HepG2 (cell line): Measurements from ENCODE around the gene ACSF3. TPM values are rescaled to one million over a fixed set of nuclear protein-coding genes. Genes with fewer than 3 reads are reported as not detected.
A peak's percentile ranks its signal among the peaks of the same experiment; 100 is the strongest.

ENCODE experiments used
- CREB1 ChIP-seq, 2 experiments: fragments of 450-650 bp in 1 of 2; IDR thresholded peaks; 2 replicates each; pipeline ENCODE4 v1.6.1; 2016 to 2017; ENCODE audit warnings: control low read depth in 1 of 2, mild to moderate bottlenecking in 1 of 2, missing compliant biosample characterization in 1 of 2, missing genetic modification characterization in 1 of 2
- DNMT3B ChIP-seq: conservative IDR thresholded peaks from 2 replicates; pipeline ENCODE4 v1.6.1; 2016; ENCODE audit warnings: missing biosample characterization, control low read depth
- FOSL1 ChIP-seq: sonication (generic); formaldehyde crosslinking; IDR thresholded peaks from 2 replicates; pipeline ENCODE4 v1.9.0; 2021; ENCODE audit warnings: missing genetic modification reagents, borderline replicate concordance
- KAT7 ChIP-seq: IDR thresholded peaks from 2 replicates; pipeline ENCODE4 v1.6.1; 2018; ENCODE audit warnings: borderline replicate concordance, missing compliant biosample characterization
- KLF12 ChIP-seq: sonication (generic); formaldehyde crosslinking; IDR thresholded peaks from 2 replicates; pipeline ENCODE4 v1.4.0; 2020; ENCODE audit warnings: missing genetic modification reagents, borderline replicate concordance
- MTF2 ChIP-seq: sonication (generic); formaldehyde crosslinking; IDR thresholded peaks from 2 replicates; pipeline ENCODE4 v1.5.0; 2020; ENCODE audit warnings: missing genetic modification reagents, borderline replicate concordance
- ZNF530 ChIP-seq: sonication (generic); formaldehyde crosslinking; IDR thresholded peaks from 2 replicates; pipeline ENCODE4 v1.5.0; 2020; ENCODE audit warnings: low read depth, mild to moderate bottlenecking, missing genetic modification reagents
- ZNF572 ChIP-seq: sonication (generic); formaldehyde crosslinking; IDR thresholded peaks from 2 replicates; pipeline ENCODE4 v1.5.1; 2020; ENCODE audit warnings: mild to moderate bottlenecking, missing genetic modification reagents
- ZSCAN31 ChIP-seq: sonication (generic); formaldehyde crosslinking; IDR thresholded peaks from 2 replicates; pipeline ENCODE4 v1.5.0; 2020; ENCODE audit warnings: low read depth, mild to moderate bottlenecking, missing genetic modification reagents
- polyA plus RNA-seq, 8 experiments: library from polyadenylated mRNA; depleted of rRNA in 3 of 8; stranded (reverse) in 7 of 8; unstranded in 1 of 8; fragments of >200 nt; fragmentation: Illumina TruSeq in 4 of 8; extraction: Trizol in 4 of 8; gene quantifications; 2 replicates each; pipeline versions ENCODE4 v1.2.1 to v1.2.3, GENCODE V29; 2011 to 2016; ENCODE audit warnings: low read depth in 4 of 8, missing spikeins in 1 of 8, mixed read lengths in 1 of 8; ENCODE audit not compliant: insufficient read depth in 1 of 8
- total RNA-seq, 5 experiments: library from RNA; depleted of rRNA; stranded (reverse); fragments of >200 nt; fragmentation: Illumina TruSeq; extraction: Trizol; gene quantifications; 2 replicates each; pipeline ENCODE4 v1.2.3, GENCODE V29; 2016; ENCODE audit warnings: low read depth in 1 of 5
- TF ChIP-seq, protein P1 (sequence below): sonication (generic); formaldehyde crosslinking; IDR thresholded peaks from 2 replicates; pipeline ENCODE4 v1.9.0; 2022; ENCODE audit warnings: low read depth, missing genetic modification reagents
- TF ChIP-seq, protein P2 (sequence below): sonication (generic); formaldehyde crosslinking; IDR thresholded peaks from 2 replicates; pipeline ENCODE4 v1.9.0; 2021; ENCODE audit warnings: missing genetic modification reagents, borderline replicate concordance
- TF ChIP-seq, protein P3 (sequence below): sonication (generic); formaldehyde crosslinking; IDR thresholded peaks from 2 replicates; pipeline ENCODE4 v1.8.0; 2022; ENCODE audit warnings: missing genetic modification reagents, mild to moderate bottlenecking, borderline replicate concordance

ACSF3 gene
- total and polyA plus RNA-seq, 2 of the 13 experiments (the other 11 are each of a cell fraction or from before 2014, with no cell fraction given): 14.9 to 30.6 TPM

DNA sequence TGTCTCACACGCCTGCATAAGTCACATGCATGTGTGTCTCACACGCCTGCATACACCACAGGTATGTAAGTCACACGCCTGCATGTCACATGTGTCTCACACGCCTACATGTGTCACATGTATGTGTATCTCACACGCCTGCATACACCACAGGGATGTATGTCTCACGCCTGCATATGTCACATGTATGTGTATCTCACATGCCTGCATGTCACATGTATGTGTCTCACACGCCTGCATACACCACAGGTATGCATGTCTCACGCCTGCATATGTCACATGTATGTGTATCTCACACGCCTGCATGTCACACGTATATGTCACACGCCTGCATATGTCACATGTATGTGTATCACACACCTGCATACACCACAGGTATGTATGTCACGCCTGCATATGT lies 64.1 kb downstream of the ACSF3 start (continued):
- TF ChIP-seq, protein P1, sequence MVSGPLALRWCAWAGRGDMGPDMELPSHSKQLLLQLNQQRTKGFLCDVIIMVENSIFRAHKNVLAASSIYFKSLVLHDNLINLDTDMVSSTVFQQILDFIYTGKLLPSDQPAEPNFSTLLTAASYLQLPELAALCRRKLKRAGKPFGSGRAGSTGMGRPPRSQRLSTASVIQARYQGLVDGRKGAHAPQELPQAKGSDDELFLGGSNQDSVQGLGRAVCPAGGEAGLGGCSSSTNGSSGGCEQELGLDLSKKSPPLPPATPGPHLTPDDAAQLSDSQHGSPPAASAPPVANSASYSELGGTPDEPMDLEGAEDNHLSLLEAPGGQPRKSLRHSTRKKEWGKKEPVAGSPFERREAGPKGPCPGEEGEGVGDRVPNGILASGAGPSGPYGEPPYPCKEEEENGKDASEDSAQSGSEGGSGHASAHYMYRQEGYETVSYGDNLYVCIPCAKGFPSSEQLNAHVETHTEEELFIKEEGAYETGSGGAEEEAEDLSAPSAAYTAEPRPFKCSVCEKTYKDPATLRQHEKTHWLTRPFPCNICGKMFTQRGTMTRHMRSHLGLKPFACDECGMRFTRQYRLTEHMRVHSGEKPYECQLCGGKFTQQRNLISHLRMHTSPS: no peak
- TF ChIP-seq KAT7 (CRISPR knock-in tag) (no peak), ZSCAN31 (CRISPR knock-in tag) (no peak), FOSL1 (CRISPR knock-in tag) (no peak), ZNF530 (CRISPR knock-in tag) (no peak), ZNF572 (CRISPR knock-in tag) (no peak), MTF2 (CRISPR knock-in tag) (no peak), DNMT3B (CRISPR knock-in tag) (no peak), KLF12 (CRISPR knock-in tag) (no peak), CREB1 (IDR thresholded peaks at IDR 0.05) (peak; percentile 4; the same call in 1 of the 2 replicates), CREB1 (CRISPR knock-in tag; IDR thresholded peaks at IDR 0.05) (no peak)
- TF ChIP-seq, protein P2, sequence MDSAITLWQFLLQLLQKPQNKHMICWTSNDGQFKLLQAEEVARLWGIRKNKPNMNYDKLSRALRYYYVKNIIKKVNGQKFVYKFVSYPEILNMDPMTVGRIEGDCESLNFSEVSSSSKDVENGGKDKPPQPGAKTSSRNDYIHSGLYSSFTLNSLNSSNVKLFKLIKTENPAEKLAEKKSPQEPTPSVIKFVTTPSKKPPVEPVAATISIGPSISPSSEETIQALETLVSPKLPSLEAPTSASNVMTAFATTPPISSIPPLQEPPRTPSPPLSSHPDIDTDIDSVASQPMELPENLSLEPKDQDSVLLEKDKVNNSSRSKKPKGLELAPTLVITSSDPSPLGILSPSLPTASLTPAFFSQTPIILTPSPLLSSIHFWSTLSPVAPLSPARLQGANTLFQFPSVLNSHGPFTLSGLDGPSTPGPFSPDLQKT: no peak
- TF ChIP-seq, protein P3, sequence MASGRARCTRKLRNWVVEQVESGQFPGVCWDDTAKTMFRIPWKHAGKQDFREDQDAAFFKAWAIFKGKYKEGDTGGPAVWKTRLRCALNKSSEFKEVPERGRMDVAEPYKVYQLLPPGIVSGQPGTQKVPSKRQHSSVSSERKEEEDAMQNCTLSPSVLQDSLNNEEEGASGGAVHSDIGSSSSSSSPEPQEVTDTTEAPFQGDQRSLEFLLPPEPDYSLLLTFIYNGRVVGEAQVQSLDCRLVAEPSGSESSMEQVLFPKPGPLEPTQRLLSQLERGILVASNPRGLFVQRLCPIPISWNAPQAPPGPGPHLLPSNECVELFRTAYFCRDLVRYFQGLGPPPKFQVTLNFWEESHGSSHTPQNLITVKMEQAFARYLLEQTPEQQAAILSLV: 0 out of 2 replicates have a peak, but pooled peaks have one; percentile 38
